ENCODE data around the gene PREB. TPM values are rescaled to one million over a fixed set of nuclear protein-coding genes. Genes with fewer than 3 reads are reported as not detected.

PREB gene
- total RNA-seq, 1 donor from 2014 or later, result 14.1 TPM

DNA sequence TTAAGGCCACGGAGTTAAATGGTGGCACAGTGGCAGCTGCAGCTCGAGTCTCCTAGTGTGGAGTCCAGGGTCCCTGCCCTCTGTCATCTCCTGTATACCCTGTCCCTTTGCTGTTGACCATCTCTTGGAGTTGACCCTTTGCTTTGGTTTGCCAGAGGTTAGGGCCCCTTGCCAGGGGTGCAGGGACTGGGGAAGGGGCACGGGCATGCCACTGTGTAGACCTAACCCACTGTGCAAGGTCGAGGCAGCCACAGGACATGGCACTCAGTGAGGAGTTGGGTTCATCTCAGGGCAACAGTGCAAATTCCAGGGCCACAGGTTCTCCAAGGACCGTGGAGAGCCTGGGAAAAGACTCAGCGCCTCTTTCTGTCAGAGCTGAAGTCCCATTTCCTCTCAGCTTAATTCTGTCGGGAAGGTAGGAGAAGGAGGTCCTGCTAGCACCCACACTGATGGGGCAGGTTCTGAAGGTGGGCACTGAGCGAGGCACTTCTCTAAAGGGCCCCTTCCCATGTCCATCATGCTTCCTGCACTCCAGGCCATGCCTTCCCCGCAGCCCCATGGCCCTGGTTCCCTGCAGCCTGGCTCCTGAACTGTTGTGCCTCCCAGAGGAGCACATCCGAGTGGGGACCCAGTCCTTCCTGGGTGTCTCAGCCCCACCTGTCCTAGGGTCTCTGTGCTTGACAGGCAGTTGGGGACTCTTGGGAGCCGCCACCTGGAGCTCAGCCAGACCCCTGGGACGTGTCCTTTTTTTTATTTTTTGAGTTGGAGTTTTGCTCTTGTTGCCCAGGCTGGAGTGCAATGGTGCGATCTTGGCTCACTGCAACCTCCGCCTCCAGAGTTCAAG, 45.1 kb downstream of the PREB start:
- Histone ChIP-seq H3K27ac (ENCODE audit: low read depth, low read length) (no peak overlapping the region), H3K27me3 (ENCODE audit: control insufficient read depth in 3 of 3, insufficient read depth in 3 of 3, low read length in 3 of 3) (no peaks in the 10 kb centered on the region), H3K36me3 (ENCODE audit: control insufficient read depth in 3 of 3, insufficient read depth in 3 of 3, low read length in 3 of 3) (peaks cover 0 to 5% (median 0%) of the 10 kb centered on the region in 3 donors), H3K4me3 (ENCODE audit: low read length in 3 of 3) (no peak overlapping the region), H3K9ac (ENCODE audit: low read depth in 1 of 3, low read length in 3 of 3) (no peak overlapping the region), H3K4me1 (ENCODE audit: control insufficient read depth in 3 of 3, insufficient read depth in 3 of 3, low read length in 3 of 3) (peaks cover 21 to 31% (median 23%) of the 10 kb centered on the region in 3 donors), H3K9me3 (ENCODE audit: control insufficient read depth in 3 of 3, low read length in 3 of 3) (no peaks in the 10 kb centered on the region)

DNA sequence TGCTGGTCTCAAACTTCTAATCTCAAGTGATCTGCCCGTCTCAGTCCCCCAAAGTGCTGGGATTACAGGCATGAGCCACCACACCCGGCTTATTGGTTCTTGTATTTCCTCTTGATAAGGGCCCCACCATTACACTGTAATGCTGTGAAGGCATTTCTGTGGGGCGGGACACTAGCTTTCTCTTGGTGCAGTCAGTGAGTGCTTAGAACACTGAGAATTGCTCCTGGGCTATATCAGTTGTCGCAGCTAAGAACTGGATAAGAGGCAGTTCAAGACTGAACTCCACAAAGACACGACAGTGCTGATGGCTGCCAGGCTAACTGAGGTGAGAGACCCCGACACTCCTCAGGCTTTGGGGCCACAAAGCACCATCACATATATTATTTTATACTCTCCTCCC, 45.8 kb downstream of the PREB start:
- Histone ChIP-seq H3K9ac (ENCODE audit: low read depth in 1 of 3, low read length in 3 of 3) (no peak overlapping the region), H3K9me3 (ENCODE audit: control insufficient read depth in 3 of 3, low read length in 3 of 3) (no peaks in the 10 kb centered on the region)

DNA sequence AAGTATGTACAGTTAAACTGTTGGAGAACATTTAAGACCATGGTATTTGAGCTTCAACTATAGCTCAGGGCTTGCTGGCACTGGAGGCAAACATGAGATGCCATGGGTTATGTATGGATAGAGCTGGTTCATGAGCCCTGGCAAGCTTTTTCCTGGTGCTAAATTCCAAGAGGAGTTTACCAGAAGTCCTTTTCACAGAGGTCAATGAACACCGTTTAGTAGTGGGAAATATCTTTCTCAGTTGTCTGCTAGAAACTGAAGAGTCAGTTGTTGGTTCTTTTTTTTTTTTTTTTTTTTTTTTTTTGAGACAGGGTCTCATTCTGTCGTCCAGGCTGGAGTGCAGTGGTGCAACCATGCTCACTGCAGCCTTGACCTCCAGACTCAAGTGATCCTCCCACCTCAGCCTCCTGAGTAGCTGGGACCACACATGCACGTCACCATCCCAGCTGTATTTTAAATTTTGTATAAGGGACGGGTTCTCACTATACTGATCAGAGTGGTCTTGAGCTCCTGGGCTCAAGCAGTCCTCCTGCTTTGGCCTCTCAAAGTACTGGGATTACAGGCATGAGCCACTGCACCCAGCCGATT, 46.5 kb downstream of the PREB start:
- Histone ChIP-seq H3K4me1 (ENCODE audit: control insufficient read depth in 3 of 3, insufficient read depth in 3 of 3, low read length in 3 of 3) (peaks cover 33 to 43% (median 37%) of the 10 kb centered on the region in 3 donors), H3K4me3 (ENCODE audit: low read length in 3 of 3) (no peak overlapping the region), H3K36me3 (ENCODE audit: control insufficient read depth in 3 of 3, insufficient read depth in 3 of 3, low read length in 3 of 3) (peaks cover 0 to 5% (median 0%) of the 10 kb centered on the region in 3 donors), H3K9ac (ENCODE audit: low read depth in 1 of 3, low read length in 3 of 3) (no peak overlapping the region), H3K27ac (ENCODE audit: low read depth, low read length) (no peak overlapping the region), H3K9me3 (ENCODE audit: control insufficient read depth in 3 of 3, low read length in 3 of 3) (no peaks in the 10 kb centered on the region), H3K27me3 (ENCODE audit: control insufficient read depth in 3 of 3, insufficient read depth in 3 of 3, low read length in 3 of 3) (no peaks in the 10 kb centered on the region)

More for the DNA sequence above, 45.8 kb downstream of the PREB start:
- no peak overlapping the region for H3K4me3 ChIP-seq (ENCODE audit: low read length in 3 of 3)
- H3K4me1 ChIP-seq (ENCODE audit: control insufficient read depth in 3 of 3, insufficient read depth in 3 of 3, low read length in 3 of 3), result peaks cover 26 to 36% (median 30%) of the 10 kb centered on the region in 3 donors
- H3K36me3 ChIP-seq (ENCODE audit: control insufficient read depth in 3 of 3, insufficient read depth in 3 of 3, low read length in 3 of 3), result peaks cover 0 to 5% (median 0%) of the 10 kb centered on the region in 3 donors
- no peak overlapping the region for H3K27ac ChIP-seq (ENCODE audit: low read depth, low read length)
- no peaks in the 10 kb centered on the region for H3K27me3 ChIP-seq (ENCODE audit: control insufficient read depth in 3 of 3, insufficient read depth in 3 of 3, low read length in 3 of 3)

DNA sequence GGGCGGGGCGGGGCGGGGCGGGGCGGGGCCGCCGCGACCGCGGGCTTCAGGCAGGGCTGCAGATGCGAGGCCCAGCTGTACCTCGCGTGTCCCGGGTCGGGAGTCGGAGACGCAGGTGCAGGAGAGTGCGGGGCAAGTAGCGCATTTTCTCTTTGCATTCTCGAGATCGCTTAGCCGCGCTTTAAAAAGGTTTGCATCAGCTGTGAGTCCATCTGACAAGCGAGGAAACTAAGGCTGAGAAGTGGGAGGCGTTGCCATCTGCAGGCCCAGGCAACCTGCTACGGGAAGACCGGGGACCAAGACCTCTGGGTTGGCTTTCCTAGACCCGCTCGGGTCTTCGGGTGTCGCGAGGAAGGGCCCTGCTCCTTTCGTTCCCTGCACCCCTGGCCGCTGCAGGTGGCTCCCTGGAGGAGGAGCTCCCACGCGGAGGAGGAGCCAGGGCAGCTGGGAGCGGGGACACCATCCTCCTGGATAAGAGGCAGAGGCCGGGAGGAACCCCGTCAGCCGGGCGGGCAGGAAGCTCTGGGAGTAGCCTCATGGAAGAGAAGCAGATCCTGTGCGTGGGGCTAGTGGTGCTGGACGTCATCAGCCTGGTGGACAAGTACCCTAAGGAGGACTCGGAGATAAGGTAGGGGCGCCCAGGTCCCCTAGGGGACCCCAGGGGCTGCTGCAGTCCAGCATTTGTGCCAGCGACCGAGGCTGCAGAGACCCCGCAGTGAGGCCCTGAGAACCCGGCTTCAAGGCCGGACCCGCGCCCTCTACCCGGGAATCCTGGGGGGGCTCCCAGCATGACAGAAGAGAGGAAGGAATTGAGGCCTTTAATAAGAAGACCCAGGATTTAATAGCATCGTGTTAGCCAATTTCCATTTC, 47.5 kb downstream of the PREB start, which contains the start of gene KHK:
Gene KHK, plus strand, starts transcription at position 49 of the 870 bp plus-strand sequence. Its CDS starts 488 bp downstream, at position 537.
- Histone ChIP-seq H3K4me1 (ENCODE audit: control insufficient read depth in 3 of 3, insufficient read depth in 3 of 3, low read length in 3 of 3) (peaks cover 40 to 52% (median 43%) of the 10 kb centered on the region in 3 donors), H3K4me3 (ENCODE audit: low read length in 3 of 3) (peak within 1 kb of the TSS; percentile 77 to 88 (median 87)), H3K9me3 (ENCODE audit: control insufficient read depth in 3 of 3, low read length in 3 of 3) (no peaks in the 10 kb centered on the region), H3K27ac (ENCODE audit: low read depth, low read length) (peak within 1 kb of the TSS; percentile 75), H3K27me3 (ENCODE audit: control insufficient read depth in 3 of 3, insufficient read depth in 3 of 3, low read length in 3 of 3) (no peaks in the 10 kb centered on the region), H3K9ac (ENCODE audit: low read depth in 1 of 3, low read length in 3 of 3) (peak within 1 kb of the TSS; percentile 61 to 86 (median 76)), H3K36me3 (ENCODE audit: control insufficient read depth in 3 of 3, insufficient read depth in 3 of 3, low read length in 3 of 3) (no peaks in the 10 kb centered on the region)

DNA sequence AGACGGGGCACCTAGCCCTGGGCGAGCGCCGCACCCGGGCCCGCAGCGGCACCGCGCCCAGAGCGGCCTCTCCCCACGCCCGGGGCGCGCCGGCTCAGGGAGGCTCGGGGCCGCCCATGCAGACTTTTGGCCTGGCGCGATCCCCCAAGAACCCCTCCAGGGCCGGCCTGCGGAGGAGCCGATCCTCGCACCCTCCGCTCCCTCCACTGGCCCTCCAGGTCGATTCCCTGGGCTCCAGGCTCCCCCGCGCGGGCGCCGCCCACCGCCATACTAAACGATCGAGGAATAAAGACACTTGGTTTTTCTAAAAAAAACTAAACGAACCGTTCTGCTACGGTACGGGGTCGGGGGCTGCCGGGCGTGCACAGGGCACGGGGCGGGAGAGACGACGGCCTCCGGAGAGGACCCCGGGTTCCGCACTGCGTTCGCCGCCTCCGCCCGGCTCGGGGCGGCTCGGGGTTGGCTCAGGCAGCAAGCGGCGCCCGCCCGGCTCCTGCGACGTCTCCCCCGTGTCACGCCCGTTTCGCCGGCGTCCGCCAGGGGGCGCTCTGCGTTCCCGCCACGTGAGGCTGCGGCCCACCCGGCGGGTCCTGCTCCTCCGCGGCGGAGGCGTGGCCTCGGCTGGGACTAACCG, 48.2 kb downstream of the PREB start:
- peak overlapping the region; percentile 75 for H3K27ac ChIP-seq (ENCODE audit: low read depth, low read length)
- H3K9me3 ChIP-seq (ENCODE audit: control insufficient read depth in 3 of 3, low read length in 3 of 3), result no peaks in the 10 kb centered on the region
- no peaks in the 10 kb centered on the region for H3K36me3 ChIP-seq (ENCODE audit: control insufficient read depth in 3 of 3, insufficient read depth in 3 of 3, low read length in 3 of 3)
- peaks cover 48 to 60% (median 50%) of the 10 kb centered on the region in 3 donors for H3K4me1 ChIP-seq (ENCODE audit: control insufficient read depth in 3 of 3, insufficient read depth in 3 of 3, low read length in 3 of 3)
- H3K9ac ChIP-seq (ENCODE audit: low read depth in 1 of 3, low read length in 3 of 3), result peak overlapping the region; percentile 61 to 86 (median 76)
- no peaks in the 10 kb centered on the region for H3K27me3 ChIP-seq (ENCODE audit: control insufficient read depth in 3 of 3, insufficient read depth in 3 of 3, low read length in 3 of 3)
- peak overlapping the region; percentile 56 to 87 (median 77) for H3K4me3 ChIP-seq (ENCODE audit: low read length in 3 of 3)

DNA sequence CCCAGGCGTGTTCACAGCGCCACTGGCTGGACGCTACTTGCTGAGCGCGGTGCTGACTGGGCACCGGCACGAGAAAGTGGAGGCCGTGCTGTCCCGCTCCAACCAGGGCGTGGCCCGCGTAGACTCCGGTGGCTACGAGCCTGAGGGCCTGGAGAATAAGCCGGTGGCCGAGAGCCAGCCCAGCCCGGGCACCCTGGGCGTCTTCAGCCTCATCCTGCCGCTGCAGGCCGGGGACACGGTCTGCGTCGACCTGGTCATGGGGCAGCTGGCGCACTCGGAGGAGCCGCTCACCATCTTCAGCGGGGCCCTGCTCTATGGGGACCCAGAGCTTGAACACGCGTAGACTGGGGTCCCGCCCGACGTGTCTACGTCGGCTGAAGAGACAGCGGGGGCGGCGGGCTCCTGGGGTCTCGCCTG, 48.8 kb downstream of the PREB start:
- no peaks in the 10 kb centered on the region for H3K9me3 ChIP-seq (ENCODE audit: control insufficient read depth in 3 of 3, low read length in 3 of 3)
- H3K4me1 ChIP-seq (ENCODE audit: control insufficient read depth in 3 of 3, insufficient read depth in 3 of 3, low read length in 3 of 3), result peaks cover 53 to 65% (median 56%) of the 10 kb centered on the region in 3 donors
- H3K9ac ChIP-seq (ENCODE audit: low read depth in 1 of 3, low read length in 3 of 3), result peak overlapping the region; percentile 43 to 86 (median 76)

DNA sequence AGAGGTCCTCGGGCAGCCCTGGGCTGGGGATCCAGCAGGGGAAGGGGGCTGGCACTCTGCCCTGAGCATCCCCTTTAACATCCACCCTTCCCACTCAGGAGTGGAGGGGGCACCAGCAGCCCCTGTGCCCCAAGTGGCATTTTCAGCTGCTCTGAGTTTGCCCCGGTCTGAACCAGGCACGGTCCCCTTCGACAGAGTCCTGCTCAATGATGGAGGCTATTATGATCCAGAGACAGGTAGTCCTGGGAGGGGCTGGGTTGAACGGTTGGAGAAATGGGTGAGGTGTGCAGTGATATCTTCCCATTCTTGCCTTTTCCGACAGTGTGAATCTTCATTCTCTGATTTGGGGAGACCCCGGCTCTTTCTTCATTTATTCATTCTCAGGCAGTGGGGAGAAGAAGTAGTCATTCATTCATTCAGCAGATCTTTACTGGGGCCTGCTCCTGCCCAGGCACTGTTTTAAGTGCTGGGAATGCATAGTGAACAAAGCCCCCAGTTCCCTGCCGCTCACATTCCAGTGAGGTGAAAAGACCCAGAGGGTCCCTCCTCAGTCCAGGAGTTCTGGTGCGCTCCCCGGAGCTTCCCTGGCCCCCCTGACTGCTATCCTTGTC, 49.3 kb downstream of the PREB start:
- Histone ChIP-seq H3K36me3 (ENCODE audit: control insufficient read depth in 3 of 3, insufficient read depth in 3 of 3, low read length in 3 of 3) (no peaks in the 10 kb centered on the region), H3K4me3 (ENCODE audit: low read length in 3 of 3) (peak overlapping the region; percentile 67 to 82 (median 77)), H3K27me3 (ENCODE audit: control insufficient read depth in 3 of 3, insufficient read depth in 3 of 3, low read length in 3 of 3) (no peaks in the 10 kb centered on the region), H3K27ac (ENCODE audit: low read depth, low read length) (peak overlapping the region; percentile 75), H3K4me1 (ENCODE audit: control insufficient read depth in 3 of 3, insufficient read depth in 3 of 3, low read length in 3 of 3) (peaks cover 58 to 70% (median 61%) of the 10 kb centered on the region in 3 donors), H3K9me3 (ENCODE audit: control insufficient read depth in 3 of 3, low read length in 3 of 3) (no peaks in the 10 kb centered on the region), H3K9ac (ENCODE audit: low read depth in 1 of 3, low read length in 3 of 3) (peak overlapping the region; percentile 43 to 86 (median 56))

More for the DNA sequence above, 48.8 kb downstream of the PREB start:
- peak overlapping the region; percentile 67 to 82 (median 77) for H3K4me3 ChIP-seq (ENCODE audit: low read length in 3 of 3)
- no peaks in the 10 kb centered on the region for H3K36me3 ChIP-seq (ENCODE audit: control insufficient read depth in 3 of 3, insufficient read depth in 3 of 3, low read length in 3 of 3)
- H3K27me3 ChIP-seq (ENCODE audit: control insufficient read depth in 3 of 3, insufficient read depth in 3 of 3, low read length in 3 of 3), result no peaks in the 10 kb centered on the region
- H3K27ac ChIP-seq (ENCODE audit: low read depth, low read length), result peak overlapping the region; percentile 75

DNA sequence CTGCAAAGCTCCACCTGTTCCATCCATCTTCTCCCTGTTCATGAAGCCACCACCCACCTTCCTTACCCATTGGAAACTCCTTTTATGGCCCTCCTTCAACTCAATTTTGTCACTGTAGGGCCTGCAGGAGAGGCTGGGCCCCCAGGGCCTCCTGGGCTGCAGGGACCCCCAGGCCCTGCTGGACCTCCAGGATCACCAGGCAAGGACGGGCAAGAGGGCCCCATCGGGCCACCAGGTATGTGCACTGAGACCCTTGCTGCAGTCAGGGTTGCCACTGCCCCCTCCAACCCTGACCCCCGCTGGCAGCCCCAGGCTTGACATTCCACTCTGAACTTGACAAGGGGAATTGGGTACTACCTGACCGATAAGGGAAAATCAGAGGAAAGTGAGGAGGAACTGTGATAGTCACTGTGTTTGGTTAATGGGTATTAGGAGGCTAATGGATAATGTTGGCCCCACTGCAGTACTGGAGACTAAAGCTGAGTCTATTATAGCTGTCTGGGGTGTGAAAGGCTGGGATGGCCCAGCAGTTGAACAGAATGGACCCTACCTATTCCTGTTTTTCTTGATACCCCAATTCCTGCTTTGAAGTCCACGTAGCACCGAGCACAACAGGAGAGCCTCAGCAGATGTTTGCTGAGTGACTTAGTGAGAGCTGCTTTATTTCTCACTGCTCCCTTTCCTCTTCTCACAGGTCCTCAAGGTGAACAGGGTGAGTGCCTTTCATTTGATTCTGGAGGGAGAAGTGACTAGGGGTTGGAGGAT, 50.0 kb downstream of the PREB start:
- Histone ChIP-seq H3K4me1 (ENCODE audit: control insufficient read depth in 3 of 3, insufficient read depth in 3 of 3, low read length in 3 of 3) (peaks cover 60 to 74% (median 64%) of the 10 kb centered on the region in 3 donors), H3K36me3 (ENCODE audit: control insufficient read depth in 3 of 3, insufficient read depth in 3 of 3, low read length in 3 of 3) (no peaks in the 10 kb centered on the region), H3K9ac (ENCODE audit: low read depth in 1 of 3, low read length in 3 of 3) (peak overlapping the region in 1 of 3 donors; percentile 86), H3K27me3 (ENCODE audit: control insufficient read depth in 3 of 3, insufficient read depth in 3 of 3, low read length in 3 of 3) (no peaks in the 10 kb centered on the region), H3K4me3 (ENCODE audit: low read length in 3 of 3) (no peak overlapping the region), H3K9me3 (ENCODE audit: control insufficient read depth in 3 of 3, low read length in 3 of 3) (no peaks in the 10 kb centered on the region), H3K27ac (ENCODE audit: low read depth, low read length) (no peak overlapping the region)

Data from skeletal muscle tissue (tissue), 4 donors.